ENCODE results near the gene SYNM.

SYNM gene

DNA sequence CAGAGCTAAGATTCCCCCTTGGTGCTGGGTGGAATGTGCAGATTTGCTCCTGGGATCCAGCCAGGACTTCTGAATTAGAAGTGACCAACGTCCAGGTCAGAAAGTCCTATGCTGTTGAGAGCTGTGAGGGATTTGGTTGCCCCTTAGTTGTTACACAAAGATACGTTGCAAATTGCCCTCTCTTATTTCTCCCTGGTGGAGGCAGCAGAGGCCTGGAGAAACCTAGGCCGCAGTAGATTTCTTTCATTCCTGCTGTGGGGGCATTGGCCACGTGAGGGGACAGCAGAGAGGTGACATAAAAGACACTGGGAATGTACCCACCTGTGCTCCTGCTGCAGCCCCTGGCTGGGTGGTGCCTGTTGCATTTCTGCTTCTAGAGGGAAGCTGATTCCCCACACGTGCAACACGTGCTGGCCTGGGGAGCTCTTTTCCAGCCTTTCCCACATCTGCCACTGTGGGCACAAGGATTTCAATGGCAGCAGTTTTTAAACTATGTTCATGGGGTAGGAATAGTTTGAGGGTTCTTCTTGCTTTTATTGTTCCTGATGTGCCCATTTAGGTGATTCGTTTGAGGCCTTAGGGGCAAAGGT is 65.7 kb downstream of the SYNM start:
- no peak overlapping the region for H3K4me3 ChIP-seq (ENCODE audit: low read depth, low read length)
- TF ChIP-seq, protein P1, sequence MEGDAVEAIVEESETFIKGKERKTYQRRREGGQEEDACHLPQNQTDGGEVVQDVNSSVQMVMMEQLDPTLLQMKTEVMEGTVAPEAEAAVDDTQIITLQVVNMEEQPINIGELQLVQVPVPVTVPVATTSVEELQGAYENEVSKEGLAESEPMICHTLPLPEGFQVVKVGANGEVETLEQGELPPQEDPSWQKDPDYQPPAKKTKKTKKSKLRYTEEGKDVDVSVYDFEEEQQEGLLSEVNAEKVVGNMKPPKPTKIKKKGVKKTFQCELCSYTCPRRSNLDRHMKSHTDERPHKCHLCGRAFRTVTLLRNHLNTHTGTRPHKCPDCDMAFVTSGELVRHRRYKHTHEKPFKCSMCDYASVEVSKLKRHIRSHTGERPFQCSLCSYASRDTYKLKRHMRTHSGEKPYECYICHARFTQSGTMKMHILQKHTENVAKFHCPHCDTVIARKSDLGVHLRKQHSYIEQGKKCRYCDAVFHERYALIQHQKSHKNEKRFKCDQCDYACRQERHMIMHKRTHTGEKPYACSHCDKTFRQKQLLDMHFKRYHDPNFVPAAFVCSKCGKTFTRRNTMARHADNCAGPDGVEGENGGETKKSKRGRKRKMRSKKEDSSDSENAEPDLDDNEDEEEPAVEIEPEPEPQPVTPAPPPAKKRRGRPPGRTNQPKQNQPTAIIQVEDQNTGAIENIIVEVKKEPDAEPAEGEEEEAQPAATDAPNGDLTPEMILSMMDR (IDR thresholded peaks at IDR 0.05; ENCODE audit: borderline replicate concordance, insufficient read depth, low read depth, low read length), result no peak

DNA sequence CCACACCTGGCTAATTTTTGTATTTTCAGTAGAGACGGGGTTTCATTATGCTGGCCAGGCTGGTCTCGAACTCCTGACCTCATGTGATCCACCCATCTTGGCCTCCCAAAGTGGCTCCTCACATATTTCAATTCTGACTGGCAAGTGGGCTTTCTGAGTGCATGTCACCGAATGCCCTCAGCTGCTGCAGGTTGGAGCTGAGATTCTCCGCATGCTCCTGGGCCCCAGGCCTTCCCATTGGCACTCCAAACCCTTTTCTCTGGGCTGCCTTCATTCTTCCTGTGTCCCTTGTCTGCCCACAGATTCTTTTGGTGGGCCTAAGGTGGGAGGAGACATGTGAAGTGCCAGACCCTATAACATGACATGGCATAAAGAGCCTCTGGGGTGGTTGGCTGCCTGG is 67.3 kb downstream of the SYNM start:
- TF ChIP-seq, protein P1 (IDR thresholded peaks at IDR 0.05; ENCODE audit: borderline replicate concordance, insufficient read depth, low read depth, low read length), result no peak
- no peak overlapping the region for H3K4me3 ChIP-seq (ENCODE audit: low read depth, low read length)

DNA sequence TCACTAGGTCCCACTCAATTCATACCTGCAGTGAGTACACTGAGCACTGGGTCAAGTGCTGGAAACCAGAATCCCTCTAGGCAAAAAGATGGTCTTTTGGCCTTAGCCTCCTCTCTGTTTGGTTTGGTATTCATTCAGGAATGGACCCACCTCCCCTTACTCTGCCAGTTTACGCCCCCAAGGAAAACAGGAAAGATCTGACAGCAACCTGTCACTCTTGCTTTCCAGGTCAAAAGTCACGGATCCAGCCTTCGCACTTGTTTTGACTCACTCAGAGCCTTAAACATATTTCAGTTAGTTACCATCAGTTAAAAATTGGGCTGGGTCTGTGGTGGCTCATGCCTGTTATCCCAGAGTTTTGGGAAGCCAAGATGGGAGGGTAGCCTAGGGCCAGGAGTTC is 68.1 kb downstream of the SYNM start:
- no peak overlapping the region for H3K4me3 ChIP-seq (ENCODE audit: low read depth, low read length)
- TF ChIP-seq, protein P1 (IDR thresholded peaks at IDR 0.05; ENCODE audit: borderline replicate concordance, insufficient read depth, low read depth, low read length), result no peak

DNA sequence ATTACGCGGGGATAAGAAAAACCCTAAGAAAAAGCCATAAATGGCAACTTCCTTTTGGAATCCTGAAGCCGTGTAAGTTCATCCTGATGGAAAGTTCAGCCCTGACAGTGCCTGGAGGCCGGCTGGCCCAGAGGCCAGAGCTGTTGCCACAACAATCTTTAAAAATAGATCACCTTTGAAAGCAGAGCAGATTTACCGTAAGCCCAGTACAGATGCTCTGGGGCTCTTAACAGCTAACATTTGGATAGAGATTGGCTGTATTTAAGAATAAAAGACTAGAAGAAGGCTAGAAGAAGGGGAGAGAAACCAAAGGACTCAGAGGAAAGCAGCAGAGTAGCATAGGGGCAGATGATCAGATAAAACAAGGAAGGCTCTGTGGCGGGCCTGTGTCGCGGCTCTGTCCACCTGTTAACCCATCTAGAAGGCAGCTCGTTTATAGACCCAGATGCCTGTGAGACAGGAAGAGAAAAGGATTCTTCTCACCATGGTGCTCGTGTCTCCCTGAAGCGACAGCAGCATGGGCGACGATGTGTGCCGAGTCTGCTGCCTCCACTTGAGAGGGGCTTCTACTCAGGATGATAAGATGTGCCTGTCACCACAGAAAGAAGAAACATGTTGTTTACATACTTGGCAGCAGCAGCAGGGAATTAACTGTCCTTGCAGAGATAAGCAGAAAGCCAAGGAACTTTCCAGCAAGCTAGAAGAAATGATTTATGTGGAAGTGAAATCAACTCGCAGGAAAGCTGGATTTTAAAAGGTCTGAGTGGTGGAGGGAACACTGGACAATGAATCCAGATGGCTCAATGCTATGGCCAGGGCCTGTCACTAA is 69.9 kb downstream of the SYNM start:
- TF ChIP-seq, protein P1 (IDR thresholded peaks at IDR 0.05; ENCODE audit: borderline replicate concordance, insufficient read depth, low read depth, low read length), result no peak
- H3K4me3 ChIP-seq (ENCODE audit: low read depth, low read length), result no peak overlapping the region

DNA sequence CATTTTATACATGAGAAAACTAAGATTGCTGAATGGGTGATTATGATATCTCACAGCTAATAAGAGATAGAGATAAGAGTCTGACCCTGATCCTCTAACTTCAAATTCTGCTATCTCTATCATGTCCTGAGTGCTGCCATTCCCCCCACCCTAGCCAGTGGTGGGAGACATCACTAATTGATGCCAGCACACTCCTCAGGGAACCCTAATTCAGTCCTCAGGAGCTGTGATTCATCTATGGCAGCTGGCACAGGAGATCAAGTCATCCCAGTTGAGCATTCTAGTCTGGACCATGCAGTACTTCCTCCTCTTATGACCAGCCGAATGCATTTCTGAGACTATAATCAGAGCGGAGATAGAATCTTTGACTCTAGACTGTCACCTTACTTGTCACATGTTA is 71.9 kb downstream of the SYNM start:
- no peak overlapping the region for H3K4me3 ChIP-seq (ENCODE audit: low read depth, low read length)
- TF ChIP-seq, protein P1 (IDR thresholded peaks at IDR 0.05; ENCODE audit: borderline replicate concordance, insufficient read depth, low read depth, low read length), result no peak

DNA sequence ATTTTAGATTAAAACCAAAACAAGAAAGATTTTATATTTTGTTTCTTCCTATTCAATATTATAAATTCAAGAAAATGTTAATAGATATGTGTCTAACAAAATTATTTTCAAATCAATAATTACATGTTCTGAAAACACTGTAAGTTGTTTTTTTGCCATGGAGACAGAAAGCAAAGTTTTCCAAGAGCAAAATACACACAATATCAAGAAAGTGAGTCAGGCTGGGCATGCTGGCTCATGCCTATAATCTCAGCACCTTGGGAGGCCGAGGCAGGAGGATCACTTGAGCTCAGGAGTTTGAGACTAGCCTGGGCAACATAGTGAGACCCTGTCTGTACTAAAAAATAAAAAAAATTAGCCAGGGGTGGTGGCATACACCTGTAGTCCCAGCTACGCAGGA is 72.8 kb downstream of the SYNM start:
- no peak overlapping the region for H3K4me3 ChIP-seq (ENCODE audit: low read depth, low read length)
- TF ChIP-seq, protein P1 (IDR thresholded peaks at IDR 0.05; ENCODE audit: borderline replicate concordance, insufficient read depth, low read depth, low read length), result no peak

Measured in GM12875 (cell line).